B cell (primary cell): ENCODE results near the gene FCGBP. TPM values are rescaled to one million over a fixed set of nuclear protein-coding genes. Genes with fewer than 3 reads are reported as not detected.
"Not testable (repeated sequence)": the region's sequence is repeated elsewhere in the genome, so short reads cannot be mapped to it uniquely, and the experiment has no call there.

Experiments used
- ATAC-seq: fragments of 200-7000 bp; cut with Tn5 transposase; one replicate; pipeline ENCODE4 v1.10.0; 2021; ENCODE audit warnings: low read depth, mild to moderate bottlenecking, moderate number of reproducible peaks, moderate library complexity
- CTCF ChIA-PET: fragments of 350-600 bp; sonication (Branson Sonifier 250); formaldehyde crosslinking; loops from one replicate; lab custom pipeline; 2021; ENCODE audit warnings: antibody characterized with exemption, inconsistent platforms; lab: Charles Lee
- POLR2A ChIA-PET: fragments of 350-600 bp; sonication (Branson Sonifier 250); formaldehyde crosslinking; loops from one replicate; lab custom pipeline; 2021; ENCODE audit warnings: antibody characterized with exemption; lab: Charles Lee
- DNase-seq: peaks from one replicate; pipeline ENCODE4 v3.0.0; 2013
- H2AFZ ChIP-seq: 2 replicates; pipeline ENCODE4 v1.6.1; 2012; ENCODE audit warnings: mild to moderate bottlenecking, low read depth, low read length; ENCODE audit not compliant: insufficient read depth, poor library complexity, severe bottlenecking
- H3K27ac ChIP-seq, 2 donors: 1 replicate in 1 of 2; 2 replicates in 1 of 2; pipeline ENCODE4 v1.5.1; 2012 to 2013; ENCODE audit warnings: low read length in 2 of 2, mild to moderate bottlenecking in 2 of 2, moderate library complexity in 1 of 2
- H3K27me3 ChIP-seq, 4 experiments: fragments of 200-600 bp in 1 of 4; sonication (generic) in 1 of 4; replicated peaks in 1 of 4; 1 replicate in 2 of 4; 2 replicates in 2 of 4; pipeline versions ENCODE4 v1.6.1 to v1.7.0; 2013 to 2016; ENCODE audit warnings: low read length in 3 of 4, mild to moderate bottlenecking in 2 of 4, mixed read lengths in 1 of 4, moderate library complexity in 1 of 4; ENCODE audit not compliant: insufficient read depth in 4 of 4, control insufficient read depth in 3 of 4; ENCODE audit errors: control extremely low read depth in 1 of 4
- H3K36me3 ChIP-seq, 2 experiments: replicated peaks in 1 of 2; 1 replicate in 1 of 2; 2 replicates in 1 of 2; pipeline versions ENCODE4 v1.6.1 to v1.7.1; 2013; ENCODE audit warnings: low read length in 1 of 2; ENCODE audit not compliant: insufficient read depth in 2 of 2, control insufficient read depth in 1 of 2; ENCODE audit errors: control extremely low read depth in 1 of 2, extremely low read depth in 1 of 2
- H3K4me1 ChIP-seq, 2 donors: fragments of 200-600 bp in 1 of 2; sonication (generic) in 1 of 2; 1 replicate in 1 of 2; 2 replicates in 1 of 2; pipeline versions ENCODE4 v1.5.1 to v1.6.1; 2013 to 2017; ENCODE audit warnings: low read length in 2 of 2; ENCODE audit not compliant: control insufficient read depth in 2 of 2, insufficient read depth in 2 of 2
- H3K4me2 ChIP-seq: replicated peaks from 2 replicates; pipeline ENCODE3; 2012; ENCODE audit warnings: mild to moderate bottlenecking, low read depth, low read length; ENCODE audit not compliant: poor library complexity, severe bottlenecking
- H3K4me3 ChIP-seq, 5 experiments: fragments of 200-600 bp in 1 of 5; sonication (generic) in 1 of 5; 1 replicate in 3 of 5; 2 replicates in 2 of 5; pipeline versions ENCODE4 v1.5.1 to v1.7.0; 2011 to 2016; ENCODE audit warnings: low read length in 4 of 5, mild to moderate bottlenecking in 4 of 5, low read depth in 2 of 5, control low read depth in 1 of 5, moderate library complexity in 1 of 5; ENCODE audit not compliant: insufficient read depth in 1 of 5; ENCODE audit errors: control extremely low read depth in 1 of 5, extremely low read depth in 1 of 5
- H3K79me2 ChIP-seq: fragments of 200-600 bp; sonication (generic); one replicate; pipeline ENCODE4 v1.6.0; 2016; ENCODE audit warnings: low read length; ENCODE audit not compliant: control insufficient read depth, insufficient read depth
- H3K9ac ChIP-seq: fragments of 200-600 bp; sonication (generic); 2 replicates; pipeline ENCODE4 v1.6.1; 2017; ENCODE audit warnings: mild to moderate bottlenecking, low read length, moderate library complexity
- H3K9me3 ChIP-seq, 3 donors: one replicate each; pipeline versions ENCODE4 v1.6.1 to v1.7.1; 2013; ENCODE audit warnings: low read length in 2 of 3; ENCODE audit not compliant: control insufficient read depth in 2 of 3, insufficient read depth in 1 of 3; ENCODE audit errors: control extremely low read depth in 1 of 3
- H4K20me1 ChIP-seq: 2 replicates; pipeline ENCODE4 v1.6.0; 2012; ENCODE audit warnings: mild to moderate bottlenecking, low read length; ENCODE audit not compliant: insufficient read depth, control insufficient read depth, poor library complexity, severe bottlenecking
- H3K27ac Mint-ChIP-seq: one replicate; pipeline ENCODE4 v1.8.0; 2021; ENCODE audit warnings: mixed read lengths
- H3K27me3 Mint-ChIP-seq: one replicate; pipeline ENCODE4 v1.8.0; 2021; ENCODE audit warnings: mixed read lengths
- H3K4me1 Mint-ChIP-seq: one replicate; pipeline ENCODE4 v1.8.0; 2021; ENCODE audit warnings: mixed read lengths
- H3K4me3 Mint-ChIP-seq: one replicate; pipeline ENCODE4 v1.8.0; 2021; ENCODE audit warnings: mixed read lengths
- H3K9me3 Mint-ChIP-seq: one replicate; pipeline ENCODE4 v1.8.0; 2022; ENCODE audit warnings: mixed read lengths; ENCODE audit not compliant: insufficient read depth
- CTCF ChIP-seq: fragments of 200-600 bp; IDR thresholded peaks from one replicate; pipeline ENCODE4 v1.8.0; 2022; ENCODE audit warnings: antibody characterized with exemption, mild to moderate bottlenecking
- EZH2 ChIP-seq: IDR thresholded peaks from 2 replicates; pipeline ENCODE4 v1.6.1; 2012; ENCODE audit warnings: borderline replicate concordance, low read depth, mild to moderate bottlenecking, moderate library complexity, low read length; ENCODE audit not compliant: insufficient read depth, poor library complexity, severe bottlenecking
- WGBS: methylation state at CpG from one replicate; pipeline ENCODE4 v1.1.5; 2013; ENCODE audit warnings: missing lambda C conversion rate; ENCODE audit not compliant: insufficient coverage; 5-methylcytosine and 5-hydroxymethylcytosine counted together
- intact Hi-C: fragments of 100-400 bp; cut with micrococcal nuclease; formaldehyde crosslinking; loops from one replicate; pipeline ENCODE4 v1.10.0; 2022
- polyA plus RNA-seq: library from polyadenylated mRNA; depleted of rRNA; stranded (reverse); fragments of >200 nt; gene quantifications from 2 replicates; pipeline ENCODE4 v1.2.3, GENCODE V29; 2012
- total RNA-seq, 2 donors: library from RNA; stranded (reverse); fragments of 120-200 nt in 1 of 2; gene quantifications; 1 replicate in 1 of 2; 2 replicates in 1 of 2; pipeline versions ENCODE4 v1.2.3 to v1.2.4, GENCODE V29; 2013 to 2022

Gene FCGBP
- total and polyA plus RNA-seq, 2 donors (not counting 1 experiment from before 2014, with no cell fraction given): 5.7 to 22.9 TPM

- not testable (repeated sequence) for H3K9ac ChIP-seq
These were observed 42.6 kb downstream of the FCGBP start for GRCh38 chr19:39891660-39892505.

GRCh38 chr19:39890755-39891551 lies 43.5 kb downstream of the FCGBP start:
- Mint-ChIP-seq H3K9me3 (no peaks in the 10 kb centered on the region), H3K4me3 (no peak overlapping the region), H3K27me3 (no peaks in the 10 kb centered on the region), H3K4me1 (no peaks in the 10 kb centered on the region), H3K27ac (no peak overlapping the region)
- Histone ChIP-seq H3K4me2 (no peak overlapping the region), H3K36me3 (no peaks in the 10 kb centered on the region), H2AFZ (no peak overlapping the region), H4K20me1 (no peaks in the 10 kb centered on the region), H3K9ac (no peak overlapping the region), H3K27ac (no peak overlapping the region), H3K9me3 (no peaks in the 10 kb centered on the region), H3K4me3 (no peak overlapping the region), H3K4me1 (no peaks in the 10 kb centered on the region), H3K79me2 (no peaks in the 10 kb centered on the region), H3K27me3 (no peaks in the 10 kb centered on the region)
- ChIA-PET POLR2A (interaction anchor here (0.5 kb wide), 1 partner anchor 17 kb away, joined by 6 read pairs; no protein-coding TSS in a partner anchor), CTCF (interaction anchor here (0.7 kb wide), 1 partner anchor 658 kb away, joined by 4 read pairs; no protein-coding TSS in a partner anchor)
- WGBS: 84% methylated on average over 17 of the region's 17 CpGs
- TF ChIP-seq EZH2 (no peak), CTCF (no peak)
- ATAC-seq: no peak
- intact Hi-C loops: no loop called here
- DNase-seq: no peak

More at GRCh38 chr19:39891660-39892505, 42.6 kb downstream of the FCGBP start:
- H3K79me2 ChIP-seq, H3K9me3 ChIP-seq, CTCF ChIA-PET, H3K27ac ChIP-seq, H3K27me3 Mint-ChIP-seq, H3K4me3 ChIP-seq, ATAC-seq, H3K4me3 Mint-ChIP-seq, H4K20me1 ChIP-seq, intact Hi-C loops, H2AFZ ChIP-seq, H3K4me2 ChIP-seq, H3K36me3 ChIP-seq, H3K27ac Mint-ChIP-seq, H3K4me1 Mint-ChIP-seq, H3K9me3 Mint-ChIP-seq, H3K4me1 ChIP-seq, H3K27me3 ChIP-seq: not testable (repeated sequence)
- POLR2A ChIA-PET: interaction anchor here (0.5 kb wide), 1 partner anchor 17 kb away, joined by 6 read pairs; no protein-coding TSS in a partner anchor
- DNase-seq: peak; percentile 38
- 72% methylated on average over 59 of the region's 64 CpGs for WGBS

- H3K36me3 ChIP-seq, H3K79me2 ChIP-seq, ATAC-seq, DNase-seq, H4K20me1 ChIP-seq, H3K9me3 ChIP-seq, H3K27me3 ChIP-seq, H2AFZ ChIP-seq, H3K27ac ChIP-seq, H3K4me1 ChIP-seq, H3K9me3 Mint-ChIP-seq, H3K4me3 ChIP-seq, H3K27me3 Mint-ChIP-seq, H3K4me2 ChIP-seq, H3K4me3 Mint-ChIP-seq, H3K27ac Mint-ChIP-seq, H3K4me1 Mint-ChIP-seq, H3K9ac ChIP-seq, POLR2A ChIA-PET, intact Hi-C loops: not testable (repeated sequence)
- CTCF ChIA-PET: interaction anchor here (0.7 kb wide), 1 partner anchor 659 kb away, joined by 4 read pairs; no protein-coding TSS in a partner anchor
- WGBS: 89% methylated on average over 15 of the region's 20 CpGs
These were observed 44.3 kb downstream of the FCGBP start for GRCh38 chr19:39889872-39890754.
